Measurements from ENCODE around the gene CACNA1B. TPM values are rescaled to one million over a fixed set of nuclear protein-coding genes. Genes with fewer than 3 reads are reported as not detected.

CACNA1B gene
- total RNA-seq, 4 donors from 2014 or later = not detected

GRCh38 chr9:138060365-138060764 is 182.8 kb downstream of the CACNA1B start:
- ATAC-seq (ENCODE audit: low FRiP score) (no peak), DNase-seq (ENCODE audit: low spot score) (no peak)
- TF ChIP-seq, protein P1, sequence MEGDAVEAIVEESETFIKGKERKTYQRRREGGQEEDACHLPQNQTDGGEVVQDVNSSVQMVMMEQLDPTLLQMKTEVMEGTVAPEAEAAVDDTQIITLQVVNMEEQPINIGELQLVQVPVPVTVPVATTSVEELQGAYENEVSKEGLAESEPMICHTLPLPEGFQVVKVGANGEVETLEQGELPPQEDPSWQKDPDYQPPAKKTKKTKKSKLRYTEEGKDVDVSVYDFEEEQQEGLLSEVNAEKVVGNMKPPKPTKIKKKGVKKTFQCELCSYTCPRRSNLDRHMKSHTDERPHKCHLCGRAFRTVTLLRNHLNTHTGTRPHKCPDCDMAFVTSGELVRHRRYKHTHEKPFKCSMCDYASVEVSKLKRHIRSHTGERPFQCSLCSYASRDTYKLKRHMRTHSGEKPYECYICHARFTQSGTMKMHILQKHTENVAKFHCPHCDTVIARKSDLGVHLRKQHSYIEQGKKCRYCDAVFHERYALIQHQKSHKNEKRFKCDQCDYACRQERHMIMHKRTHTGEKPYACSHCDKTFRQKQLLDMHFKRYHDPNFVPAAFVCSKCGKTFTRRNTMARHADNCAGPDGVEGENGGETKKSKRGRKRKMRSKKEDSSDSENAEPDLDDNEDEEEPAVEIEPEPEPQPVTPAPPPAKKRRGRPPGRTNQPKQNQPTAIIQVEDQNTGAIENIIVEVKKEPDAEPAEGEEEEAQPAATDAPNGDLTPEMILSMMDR (IDR thresholded peaks at IDR 0.05) = no peak

DNA sequence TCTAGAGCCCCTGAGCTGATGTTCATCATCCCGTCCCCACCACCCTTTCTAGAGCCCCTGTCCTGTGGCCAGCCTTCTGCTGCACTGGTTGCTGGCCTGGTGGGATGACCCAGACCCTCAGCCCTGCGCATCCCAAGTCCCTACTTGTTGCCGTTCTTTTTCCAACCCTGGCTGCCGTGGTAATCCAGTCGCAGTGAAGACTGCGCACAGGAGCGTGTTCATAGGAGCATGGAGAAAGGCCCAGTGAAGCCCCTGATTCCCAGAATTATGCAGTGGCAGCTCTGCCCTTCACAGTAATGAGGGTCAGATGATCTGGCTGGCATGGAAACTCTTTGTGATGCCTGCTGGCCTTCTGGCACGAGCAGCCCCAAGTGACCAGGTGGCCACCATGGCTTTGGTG is 183.3 kb downstream of the CACNA1B start:
- TF ChIP-seq, protein P1 (IDR thresholded peaks at IDR 0.05) = no peak
- DNase-seq (ENCODE audit: low spot score) (no peak), ATAC-seq (ENCODE audit: low FRiP score) (no peak)

DNA sequence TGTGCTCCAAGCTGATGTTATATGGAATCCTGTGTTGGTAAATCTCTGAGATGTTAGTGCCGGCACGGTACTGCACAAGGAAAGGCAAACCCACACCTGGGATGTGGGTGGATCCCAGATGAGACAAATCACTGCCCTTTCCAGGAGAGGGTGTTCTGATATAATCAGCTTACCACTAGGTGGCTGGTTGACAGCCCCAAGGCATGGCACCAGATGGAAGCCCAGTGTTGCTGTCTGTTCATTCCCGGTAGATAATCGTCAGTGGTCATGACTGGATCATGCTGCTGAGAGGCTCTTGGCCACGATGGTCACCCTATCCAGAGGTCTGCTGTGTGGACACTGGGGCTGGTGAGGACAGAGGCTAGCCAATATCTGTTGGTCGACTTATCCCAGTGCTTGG is 184.0 kb downstream of the CACNA1B start:
- DNase-seq (ENCODE audit: low spot score) = no peak
- TF ChIP-seq, protein P1 (IDR thresholded peaks at IDR 0.05) = no peak
- ATAC-seq (ENCODE audit: low FRiP score) = no peak

DNA sequence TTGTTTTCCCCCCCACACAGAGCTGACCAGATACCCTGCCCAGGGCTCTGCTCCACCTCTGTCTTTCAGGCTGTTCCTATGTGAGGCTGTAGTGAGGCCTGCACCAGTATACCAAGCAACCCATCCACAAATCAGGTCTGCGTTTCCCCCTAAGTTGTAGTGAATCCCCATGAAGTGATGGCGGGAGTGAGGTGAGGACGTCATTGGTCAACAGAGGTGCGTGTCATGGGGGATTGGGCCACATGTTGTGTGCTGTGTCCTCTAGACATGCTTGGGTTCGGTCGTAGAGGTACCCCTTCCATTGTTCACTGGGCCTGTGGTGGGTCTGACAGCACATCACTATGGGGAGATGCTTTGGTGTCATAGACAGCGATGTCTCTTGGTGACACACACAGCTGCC is 184.6 kb downstream of the CACNA1B start:
- DNase-seq (ENCODE audit: low spot score) (no peak), ATAC-seq (ENCODE audit: low FRiP score) (no peak)
- TF ChIP-seq, protein P1 (IDR thresholded peaks at IDR 0.05) = no peak

- ATAC-seq (ENCODE audit: low FRiP score) (no peak), DNase-seq (ENCODE audit: low spot score) (no peak)
- TF ChIP-seq, protein P1 (IDR thresholded peaks at IDR 0.05) = no peak
Observed at GRCh38 chr9:138063033-138063432, 185.5 kb downstream of the CACNA1B start.

DNA sequence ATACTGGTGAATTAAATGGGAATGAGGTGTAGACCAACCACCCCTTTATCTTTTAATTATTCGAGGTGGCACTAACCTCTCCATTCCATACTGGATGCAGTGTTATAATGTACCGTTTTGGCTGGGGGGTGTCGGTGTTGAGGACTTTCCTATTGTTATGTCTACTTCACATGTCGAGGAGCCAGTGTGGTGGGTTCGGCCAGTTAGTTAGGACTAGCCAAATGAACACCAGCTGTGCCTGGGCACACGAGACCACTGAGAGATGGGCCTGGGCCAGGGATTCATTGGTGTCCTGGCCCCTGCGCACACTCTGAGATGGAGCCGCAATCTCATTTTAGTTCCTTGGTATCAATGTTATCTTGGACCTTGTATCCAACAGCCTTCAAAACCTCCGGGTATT is 186.2 kb downstream of the CACNA1B start:
- ATAC-seq (ENCODE audit: low FRiP score) (no peak), DNase-seq (ENCODE audit: low spot score) (no peak)
- TF ChIP-seq, protein P1 (IDR thresholded peaks at IDR 0.05) = no peak

DNA sequence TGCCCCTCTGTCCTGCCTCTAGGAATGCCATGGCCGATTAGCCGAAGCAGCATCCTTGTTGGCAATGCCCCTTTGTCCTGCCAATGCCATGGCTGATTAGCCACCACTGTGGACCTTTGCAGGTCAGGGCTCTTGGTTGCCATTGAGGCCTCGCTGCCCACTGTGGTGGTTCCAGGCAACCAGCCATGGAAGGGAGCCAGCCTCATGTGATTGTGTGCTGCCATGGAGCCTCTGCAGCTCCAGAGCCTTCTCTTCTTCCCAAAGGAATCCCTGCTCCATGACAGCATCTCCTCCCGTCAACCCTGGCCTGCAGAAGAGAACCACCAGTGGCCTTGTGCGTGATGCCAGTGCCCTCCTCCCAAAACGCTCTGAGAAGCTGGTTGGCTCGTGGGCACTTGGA is 187.0 kb downstream of the CACNA1B start:
- ATAC-seq (ENCODE audit: low FRiP score) (no peak), DNase-seq (ENCODE audit: low spot score) (no peak)
- TF ChIP-seq, protein P1 (IDR thresholded peaks at IDR 0.05) = no peak
